ENCODE data around the gene TMEM52. TPM values are rescaled to one million over a fixed set of nuclear protein-coding genes. Genes with fewer than 3 reads are reported as not detected.

TMEM52 gene
- total RNA-seq, 1 donor from 2014 or later: not detected

- no peaks in the 10 kb centered on the region for H3K9me3 Mint-ChIP-seq (ENCODE audit: unreplicated experiment)
- H3K4me1 Mint-ChIP-seq (ENCODE audit: unreplicated experiment): peaks cover 2% of the 10 kb centered on the region
- no peaks in the 10 kb centered on the region for H3K36me3 Mint-ChIP-seq (ENCODE audit: unreplicated experiment)
- H3K27me3 Mint-ChIP-seq (ENCODE audit: unreplicated experiment): peaks cover 28% of the 10 kb centered on the region
- H3K4me3 Mint-ChIP-seq (ENCODE audit: unreplicated experiment): no peak overlapping the region
- no peak for DNase-seq (ENCODE audit: extremely low spot score, unreplicated experiment)
- no peak for TF ChIP-seq CTCF (IDR thresholded peaks at IDR 0.05)
- H3K27ac Mint-ChIP-seq (ENCODE audit: unreplicated experiment): no peak overlapping the region
These were observed 28.4 kb upstream of the TMEM52 start for GRCh38 chr1:1947493-1947892.

- Mint-ChIP-seq H3K27ac (ENCODE audit: unreplicated experiment) (no peak overlapping the region), H3K36me3 (ENCODE audit: unreplicated experiment) (no peaks in the 10 kb centered on the region), H3K4me1 (ENCODE audit: unreplicated experiment) (peaks cover 2% of the 10 kb centered on the region), H3K9me3 (ENCODE audit: unreplicated experiment) (no peaks in the 10 kb centered on the region), H3K27me3 (ENCODE audit: unreplicated experiment) (peaks cover 26% of the 10 kb centered on the region), H3K4me3 (ENCODE audit: unreplicated experiment) (no peak overlapping the region)
- no peak for DNase-seq (ENCODE audit: extremely low spot score, unreplicated experiment)
- TF ChIP-seq CTCF (IDR thresholded peaks at IDR 0.05): no peak
These were observed 27.5 kb upstream of the TMEM52 start for GRCh38 chr1:1946540-1946939.

GRCh38 chr1:1945782-1946393, 26.8 kb upstream of the TMEM52 start:
- Mint-ChIP-seq H3K27me3 (ENCODE audit: unreplicated experiment) (peaks cover 23% of the 10 kb centered on the region), H3K4me3 (ENCODE audit: unreplicated experiment) (no peak overlapping the region), H3K9me3 (ENCODE audit: unreplicated experiment) (no peaks in the 10 kb centered on the region), H3K4me1 (ENCODE audit: unreplicated experiment) (peaks cover 2% of the 10 kb centered on the region), H3K27ac (ENCODE audit: unreplicated experiment) (no peak overlapping the region), H3K36me3 (ENCODE audit: unreplicated experiment) (no peaks in the 10 kb centered on the region)
- TF ChIP-seq CTCF (IDR thresholded peaks at IDR 0.05): no peak
- DNase-seq (ENCODE audit: extremely low spot score, unreplicated experiment): no peak

GRCh38 chr1:1943834-1944570, 24.9 kb upstream of the TMEM52 start:
- H3K27me3 Mint-ChIP-seq (ENCODE audit: unreplicated experiment): peaks cover 9% of the 10 kb centered on the region
- TF ChIP-seq CTCF (IDR thresholded peaks at IDR 0.05): peak; percentile 83
- H3K4me3 Mint-ChIP-seq (ENCODE audit: unreplicated experiment): no peak overlapping the region
- DNase-seq (ENCODE audit: extremely low spot score, unreplicated experiment): peak; percentile 86
- H3K9me3 Mint-ChIP-seq (ENCODE audit: unreplicated experiment): no peaks in the 10 kb centered on the region
- no peak overlapping the region for H3K27ac Mint-ChIP-seq (ENCODE audit: unreplicated experiment)
- peaks cover 2% of the 10 kb centered on the region for H3K4me1 Mint-ChIP-seq (ENCODE audit: unreplicated experiment)
- H3K36me3 Mint-ChIP-seq (ENCODE audit: unreplicated experiment): no peaks in the 10 kb centered on the region

Measured in osteocyte (in vitro differentiated cells).